Cardiac atrium fibroblast (primary cell): ENCODE data around the gene IGLON5. TPM values are rescaled to one million over a fixed set of nuclear protein-coding genes. Genes with fewer than 3 reads are reported as not detected.

Experiments
- total RNA-seq: library from RNA; depleted of rRNA; stranded (reverse); fragments of >200 nt; gene quantifications from 2 replicates; pipeline ENCODE4 v1.2.3, GENCODE V29; 2015

Gene IGLON5
- total RNA-seq, result 0.32 and 0.90 TPM in 2 replicates

GRCh38 chr19:51311351-51312257 is at the start of gene IGLON5:
TSS of gene IGLON5 (plus strand) at chr19:51311644. CDS start at chr19:51311848, 204 bp downstream.

GRCh38 chr19:51341976-51342580 is 30.6 kb downstream of the IGLON5 start, which contains the start of gene VSIG10L:
TSS of gene VSIG10L (minus strand) at chr19:51342139. CDS start at chr19:51342124, 15 bp downstream.

GRCh38 chr19:51365965-51366388 is 54.5 kb downstream of the IGLON5 start, which contains the start of gene ETFB:
TSS of gene ETFB (minus strand) at chr19:51366388. CDS start at chr19:51366326, 62 bp downstream.

GRCh38 chr19:51368366-51369282 is 57.2 kb downstream of the IGLON5 start, which contains the start of gene CLDND2:
TSS of gene CLDND2 (minus strand) at chr19:51369003. CDS start at chr19:51368577, 426 bp downstream.

GRCh38 chr19:51372649-51373504 is 61.4 kb downstream of the IGLON5 start, which contains the start of gene NKG7:
TSS of gene NKG7 (minus strand) at chr19:51372654. CDS start at chr19:51372535, 119 bp downstream.

Other genes with a start within 250 kb of the IGLON5 start
- gene KLK13, start 246.6 kb upstream of the IGLON5 start, total RNA-seq, result not detected in 2 replicates
- not detected in 2 replicates for gene KLK14, start 228.8 kb upstream of the IGLON5 start, total RNA-seq
- 8.3 and 12.5 TPM in 2 replicates for gene CTU1, start 203.2 kb upstream of the IGLON5 start, total RNA-seq
- not detected in 2 replicates for gene SIGLEC9, start 186.7 kb upstream of the IGLON5 start, total RNA-seq
- gene SIGLEC7, start 169.3 kb upstream of the IGLON5 start, total RNA-seq, result not detected in 2 replicates
- gene CD33, start 86.6 kb upstream of the IGLON5 start, total RNA-seq, result not detected in 2 replicates
- gene SIGLECL1, start 60.6 kb upstream of the IGLON5 start, total RNA-seq, result not detected in 2 replicates
- gene VSIG10L, start 30.5 kb downstream of the IGLON5 start, total RNA-seq, result 0.18 and 0.49 TPM in 2 replicates
- gene ETFB, start 54.7 kb downstream of the IGLON5 start, total RNA-seq, result 153 and 165 TPM in 2 replicates
- not detected in 2 replicates for gene CLDND2, start 57.4 kb downstream of the IGLON5 start, total RNA-seq
- gene NKG7, start 61.0 kb downstream of the IGLON5 start, total RNA-seq, result not detected in 2 replicates
- not detected in 2 replicates for gene LIM2, start 76.3 kb downstream of the IGLON5 start, total RNA-seq
- gene C19orf84, start 78.9 kb downstream of the IGLON5 start, total RNA-seq, result not detected in 2 replicates
- not detected in 2 replicates for gene SIGLEC10, start 106.0 kb downstream of the IGLON5 start, total RNA-seq
- gene SIGLEC8, start 146.8 kb downstream of the IGLON5 start, total RNA-seq, result not detected in 2 replicates
- not detected in 2 replicates for gene CEACAM18, start 166.9 kb downstream of the IGLON5 start, total RNA-seq
- not detected in 2 replicates for gene SIGLEC12, start 190.2 kb downstream of the IGLON5 start, total RNA-seq
- gene SIGLEC6, start 220.0 kb downstream of the IGLON5 start, total RNA-seq, result 0.36 TPM in 1 of 2 replicates, not detected in the other